NCI-H526 treated with DMSO at 0.1 percent for 48 hours (cell line): ENCODE data around the gene STBD1.
"Not testable (repeated sequence)": the region's sequence is repeated elsewhere in the genome, so short reads cannot be mapped to it uniquely, and the experiment has no call there.

Source experiments
- DNase-seq: peaks from one replicate; lab custom pipeline; 2025; lab: John Stamatoyannopoulos, UW

Gene STBD1

GRCh38 chr4:76305971-76306881, at the start of gene STBD1:
Gene STBD1 (plus strand): TSS chr4:76306733. CDS start chr4:76306770, 37 bp downstream.
- DNase-seq, result peak; percentile 16

- no peak for DNase-seq
Measured at GRCh38 chr4:76256968-76257367, 49.6 kb upstream of the STBD1 start.

- no peak for DNase-seq
Measured at GRCh38 chr4:76257824-76258223, 48.7 kb upstream of the STBD1 start.

GRCh38 chr4:76260571-76260970, 46.0 kb upstream of the STBD1 start:
- no peak for DNase-seq

GRCh38 chr4:76265631-76266218, 40.8 kb upstream of the STBD1 start:
- DNase-seq, result no peak

GRCh38 chr4:76266627-76267026, 39.9 kb upstream of the STBD1 start:
- DNase-seq, result no peak

GRCh38 chr4:76267811-76268210, 38.7 kb upstream of the STBD1 start:
- no peak for DNase-seq

- no peak for DNase-seq
Measured at GRCh38 chr4:76270244-76271175, 36.0 kb upstream of the STBD1 start.

- no peak for DNase-seq
Measured at GRCh38 chr4:76271248-76271647, 35.3 kb upstream of the STBD1 start.

- DNase-seq, result no peak
Measured at GRCh38 chr4:76272073-76272472, 34.5 kb upstream of the STBD1 start.

- no peak for DNase-seq
Measured at GRCh38 chr4:76272582-76272981, 34.0 kb upstream of the STBD1 start.

- DNase-seq, result no peak
Measured at GRCh38 chr4:76272999-76273398, 33.5 kb upstream of the STBD1 start.

GRCh38 chr4:76275486-76276124, 30.9 kb upstream of the STBD1 start:
- DNase-seq, result no peak

- DNase-seq, result no peak
Measured at GRCh38 chr4:76276813-76277212, 29.7 kb upstream of the STBD1 start.

- DNase-seq, result no peak
Measured at GRCh38 chr4:76277667-76278066, 28.9 kb upstream of the STBD1 start.

GRCh38 chr4:76278583-76278982, 27.9 kb upstream of the STBD1 start:
- no peak for DNase-seq

- no peak for DNase-seq
Measured at GRCh38 chr4:76279462-76279861, 27.1 kb upstream of the STBD1 start.

- DNase-seq, result no peak
Measured at GRCh38 chr4:76280488-76281441, 25.8 kb upstream of the STBD1 start.

GRCh38 chr4:76281594-76281993, 24.9 kb upstream of the STBD1 start:
- DNase-seq, result not testable (repeated sequence)

GRCh38 chr4:76282941-76283689, 23.4 kb upstream of the STBD1 start:
- DNase-seq, result no peak
